Panc1 (cell line): ENCODE measurements around the gene ZFAND3.

ENCODE experiments used
- CTCF ChIP-seq: fragments of 450-650 bp; IDR thresholded peaks from 2 replicates; pipeline ENCODE4 v1.5.1; 2017; ENCODE audit warnings: mild to moderate bottlenecking
- POLR2AphosphoS5 ChIP-seq: IDR thresholded peaks from 2 replicates; pipeline ENCODE4 v1.6.1; 2012; ENCODE audit warnings: mild to moderate bottlenecking, low read depth, low read length, moderate library complexity
- REST ChIP-seq, 2 experiments: IDR thresholded peaks; 2 replicates each; pipeline ENCODE4 v1.6.1; 2011 to 2012; ENCODE audit warnings: low read depth in 2 of 2, control low read depth in 1 of 2, low read length in 1 of 2, mild to moderate bottlenecking in 1 of 2, moderate library complexity in 1 of 2; ENCODE audit not compliant: insufficient read depth in 1 of 2

- TF ChIP-seq CTCF = no peak
- no peak for TF ChIP-seq POLR2AphosphoS5
- TF ChIP-seq REST (IDR thresholded peaks at IDR 0.05; ENCODE audit: insufficient read depth in 1 of 2, low read depth in 2 of 2, low read length in 1 of 2) = no peak
These were observed 375.1 kb downstream of the ZFAND3 start for GRCh38 chr6:38194589-38194988.
